Neural cell (in vitro differentiated cells): Measurements from ENCODE around the gene SNX7.

Experiments used
- CTCF ChIP-seq: fragments of 450-650 bp; IDR thresholded peaks from 2 replicates; pipeline ENCODE4 v1.5.1; 2014; ENCODE audit warnings: antibody characterized with exemption, mild to moderate bottlenecking, moderate library complexity; ENCODE audit not compliant: poor library complexity, severe bottlenecking
- EZH2 ChIP-seq: fragments of 200-600, 300-800 bp; shearing (Covaris generic), sonication (generic); IDR thresholded peaks from 2 replicates; pipeline ENCODE4 v1.6.1; 2014; ENCODE audit warnings: antibody characterized with exemption, low read length, borderline replicate concordance, mild to moderate bottlenecking; ENCODE audit not compliant: insufficient read depth, poor library complexity, severe bottlenecking
- RAD21 ChIP-seq: fragments of 450-650 bp; conservative IDR thresholded peaks from 2 replicates; pipeline ENCODE4 v1.6.1; 2014; ENCODE audit warnings: antibody characterized with exemption, mild to moderate bottlenecking, moderate library complexity
- REST ChIP-seq: IDR thresholded peaks from 2 replicates; pipeline ENCODE4 v1.6.1; 2012; ENCODE audit warnings: borderline replicate concordance
- SMC3 ChIP-seq: fragments of 450-650 bp; conservative IDR thresholded peaks from 2 replicates; pipeline ENCODE4 v1.6.1; 2014; ENCODE audit warnings: antibody characterized with exemption, mild to moderate bottlenecking, moderate library complexity; ENCODE audit not compliant: poor library complexity

- TF ChIP-seq CTCF (no peak), SMC3 (no peak), RAD21 (no peak), EZH2 (no peak), REST (no peak)
Measured at GRCh38 chr1:98707556-98707955, 46.0 kb downstream of the SNX7 start.
